Spleen (tissue), 11 donors: ENCODE measurements around the gene FOXL2NB. TPM values are rescaled to one million over a fixed set of nuclear protein-coding genes. Genes with fewer than 3 reads are reported as not detected.

Source experiments
- DNase-seq: peaks from one replicate; pipeline ENCODE4 v3.0.0-alpha.2; 2020
- H3K27ac ChIP-seq, 8 donors: fragments of 200-600 bp; sonication (generic) in 7 of 8; 1 replicate in 4 of 8; 2 replicates in 4 of 8; pipeline versions ENCODE4 v1.5.0 to v1.8.0; 2016 to 2021; ENCODE audit warnings: inconsistent platforms in 4 of 8, mild to moderate bottlenecking in 4 of 8, moderate library complexity in 1 of 8
- H3K27me3 ChIP-seq, 7 donors: fragments of 200-600 bp; sonication (generic) in 6 of 7; replicated peaks in 1 of 7; 1 replicate in 4 of 7; 2 replicates in 3 of 7; pipeline versions ENCODE4 v1.5.0 to v1.8.0; 2016 to 2021; ENCODE audit warnings: inconsistent platforms in 3 of 7, mild to moderate bottlenecking in 1 of 7
- H3K36me3 ChIP-seq, 6 donors: fragments of 200-600 bp; sonication (generic) in 5 of 6; 1 replicate in 4 of 6; 2 replicates in 2 of 6; pipeline versions ENCODE4 v1.5.0 to v1.8.0; 2016 to 2021; ENCODE audit warnings: inconsistent platforms in 2 of 6
- H3K4me1 ChIP-seq, 6 donors: fragments of 200-600 bp; sonication (generic) in 5 of 6; 1 replicate in 3 of 6; 2 replicates in 3 of 6; pipeline versions ENCODE4 v1.5.0 to v1.8.0; 2016 to 2021; ENCODE audit warnings: inconsistent platforms in 3 of 6
- H3K4me3 ChIP-seq, 8 donors: fragments of 200-600 bp; sonication (generic) in 7 of 8; 1 replicate in 4 of 8; 2 replicates in 4 of 8; pipeline versions ENCODE4 v1.5.0 to v1.8.0; 2016 to 2021; ENCODE audit warnings: inconsistent platforms in 4 of 8, mild to moderate bottlenecking in 4 of 8, moderate library complexity in 2 of 8
- H3K9me3 ChIP-seq, 8 donors: fragments of 200-600 bp; sonication (generic) in 7 of 8; 1 replicate in 4 of 8; 2 replicates in 4 of 8; pipeline versions ENCODE4 v1.5.0 to v1.8.0; 2016 to 2021; ENCODE audit warnings: inconsistent platforms in 4 of 8
- CTCF ChIP-seq, 11 experiments: fragments of 200-600 bp in 7 of 11; fragments of 450-650 bp in 4 of 11; sonication (generic) in 4 of 11; IDR thresholded peaks in 8 of 11; conservative IDR thresholded peaks in 3 of 11; 1 replicate in 7 of 11; 2 replicates in 4 of 11; pipeline versions ENCODE4 v1.4.0 to v1.8.0; 2016 to 2021; ENCODE audit warnings: antibody characterized with exemption in 11 of 11, inconsistent platforms in 4 of 11, mild to moderate bottlenecking in 1 of 11
- POLR2A ChIP-seq, 3 donors: fragments of 450-650 bp; IDR thresholded peaks; one replicate each; pipeline ENCODE4 v1.5.1; 2017; ENCODE audit warnings: antibody characterized with exemption in 3 of 3, mild to moderate bottlenecking in 1 of 3
- POLR2AphosphoS5 ChIP-seq, 3 donors: sonication (generic); formaldehyde crosslinking; IDR thresholded peaks; one replicate each; pipeline ENCODE4 v1.5.1; 2017; ENCODE audit warnings: antibody characterized with exemption in 3 of 3
- WGBS, 5 donors: extraction: QIAGEN DNeasy Blood & Tissue Kit in 3 of 5; methylation state at CpG; one replicate each; pipeline versions ENCODE4 v1.1.5 to v1.1.7; 2013 to 2018; 5-methylcytosine and 5-hydroxymethylcytosine counted together
- intact Hi-C: fragments of 100-400 bp; cut with DNase I; formaldehyde crosslinking; loops from one replicate; pipeline ENCODE4 v1.15.0; 2023; ENCODE audit warnings: low total_unique reads
- polyA plus RNA-seq, 3 donors: library from polyadenylated mRNA; stranded (reverse); fragments of 200-250 nt; gene quantifications; one replicate each; pipeline ENCODE4 v1.2.1, GENCODE V29; 2013
- total RNA-seq, 7 donors: library from RNA; depleted of rRNA in 3 of 7; stranded (reverse); fragments of >200 nt in 3 of 7; fragmentation: NEBNext Ultra II Directional in 4 of 7; extraction: Animal tissue kit (Norgen Biotek cat#: 25700) in 4 of 7; gene quantifications; one replicate each; pipeline versions ENCODE4 v1.1.0 to v1.2.1, GENCODE V29; 2016 to 2021
- donor health status: healthy with polysubstance abuse.
- donor health status: DM: no; HTN: no; CAD: no; lungs with moderate emphysema.
- donor health status: DM: no; HTN: no; CAD: no.
- donor health status: Bipolar disorder and iron deficiency.
- donor health status: healthy.
- donor health status: DM: no; HTN: no; CAD: no.
- donor health status: DM: yes; HTN: yes; CAD: no.

Gene FOXL2NB
- total and polyA plus RNA-seq, 10 donors: 0.04 TPM; not detected in 9

DNA sequence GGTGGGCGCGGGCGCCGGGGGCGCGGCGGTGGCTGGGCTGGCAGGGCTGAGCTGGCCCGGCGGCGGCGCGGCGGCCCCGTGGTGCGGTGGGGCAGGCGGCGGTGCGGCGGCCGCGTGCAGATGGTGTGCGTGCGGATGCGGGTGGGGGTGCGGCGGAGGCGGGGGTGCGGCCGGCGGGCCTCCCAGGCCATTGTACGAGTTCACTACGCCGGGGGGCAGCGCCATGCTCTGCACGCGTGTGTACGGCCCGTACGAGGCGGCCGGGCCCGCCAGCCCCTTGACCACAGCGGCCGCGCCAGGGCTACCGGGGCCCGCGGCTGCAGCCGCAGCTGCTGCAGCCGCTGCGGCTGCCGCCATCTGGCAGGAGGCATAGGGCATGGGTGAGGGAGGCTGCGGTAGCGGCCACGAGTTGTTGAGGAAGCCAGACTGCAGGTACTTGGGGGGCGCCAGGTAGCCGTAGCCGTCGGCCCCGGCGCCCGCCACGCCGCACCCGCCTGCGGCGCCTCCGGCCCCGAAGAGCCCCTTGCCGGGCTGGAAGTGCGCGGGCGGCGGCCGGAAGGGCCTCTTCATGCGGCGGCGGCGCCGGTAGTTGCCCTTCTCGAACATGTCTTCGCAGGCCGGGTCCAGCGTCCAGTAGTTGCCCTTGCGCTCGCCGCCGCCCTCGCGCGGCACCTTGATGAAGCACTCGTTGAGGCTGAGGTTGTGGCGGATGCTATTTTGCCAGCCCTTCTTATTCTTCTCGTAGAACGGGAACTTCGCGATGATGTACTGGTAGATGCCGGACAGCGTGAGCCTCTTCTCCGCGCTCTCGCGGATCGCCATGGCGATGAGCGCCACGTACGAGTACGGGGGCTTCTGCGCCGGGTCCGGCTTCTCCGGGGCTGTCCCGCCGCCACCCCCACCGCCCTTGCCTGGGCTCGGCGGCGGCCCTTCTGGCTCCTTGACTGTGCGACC is 1.0 kb upstream of the FOXL2NB start:
- Histone ChIP-seq H3K4me1 (peaks cover 31 to 68% (median 50%) of the 10 kb centered on the region in 6 donors), H3K27me3 (peaks cover 21 to 100% (median 99%) of the 10 kb centered on the region in 7 donors), H3K36me3 (no peaks in the 10 kb centered on the region), H3K27ac (no peak overlapping the region), H3K4me3 (peak overlapping the region; percentile 27 to 68 (median 39)), H3K9me3 (no peaks in the 10 kb centered on the region)
- DNase-seq: peak; percentile 75
- 0 to 5% (median 2%) methylated on average over 25 to 120 of the region's 120 CpGs for WGBS, 5 donors
- TF ChIP-seq POLR2A (IDR thresholded peaks at IDR 0.05) (no peak), POLR2AphosphoS5 (IDR thresholded peaks at IDR 0.05) (no peak), CTCF (IDR thresholded peaks at IDR 0.05 in 8 of 11, conservative IDR thresholded peaks at IDR 0.05 in 3 of 11) (no peak)
- intact Hi-C loops: no loop called here

DNA sequence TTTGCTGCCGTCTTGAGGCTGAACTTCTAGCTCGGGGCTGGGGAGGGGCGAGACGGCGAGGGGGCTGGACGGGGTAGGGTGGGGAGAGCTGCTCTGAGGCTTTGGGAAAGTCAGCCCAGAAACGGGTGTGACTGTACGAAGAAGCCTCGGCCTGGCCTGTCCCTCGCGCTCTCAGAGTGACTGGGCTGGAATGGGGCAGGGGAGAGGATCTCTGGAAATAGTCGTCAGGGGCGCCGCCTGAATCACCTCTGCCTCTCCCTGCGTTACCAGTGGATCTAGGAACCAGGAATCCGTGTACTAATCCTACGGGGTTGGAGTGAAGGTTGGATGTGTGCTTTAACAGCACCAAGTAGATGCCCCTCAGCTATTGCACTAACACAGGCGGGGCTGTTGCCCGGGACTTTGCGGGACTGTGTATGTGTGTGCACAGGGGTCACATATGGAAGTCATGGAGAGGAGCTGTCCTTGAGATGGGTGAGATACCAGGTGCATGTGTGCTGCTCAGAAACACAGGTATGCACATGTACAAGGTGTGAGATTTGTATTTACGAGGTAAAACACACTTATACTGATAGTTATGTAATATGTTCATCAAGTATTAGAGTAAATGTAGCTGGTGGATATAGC is 591 bp downstream of the FOXL2NB start:
- H3K4me3 ChIP-seq: peak overlapping the region in 6 of 8 donors; percentile 30 to 68 (median 40)
- peaks cover 31 to 68% (median 50%) of the 10 kb centered on the region in 6 donors for H3K4me1 ChIP-seq
- peak; percentile 38 for DNase-seq
- H3K9me3 ChIP-seq: no peaks in the 10 kb centered on the region
- WGBS, 5 donors: 17 to 29% (median 24%) methylated on average over 13 to 21 of the region's 21 CpGs
- no peaks in the 10 kb centered on the region for H3K36me3 ChIP-seq
- TF ChIP-seq POLR2A (IDR thresholded peaks at IDR 0.05): no peak
- no peak for TF ChIP-seq CTCF (IDR thresholded peaks at IDR 0.05 in 8 of 11, conservative IDR thresholded peaks at IDR 0.05 in 3 of 11)
- no peak for TF ChIP-seq POLR2AphosphoS5 (IDR thresholded peaks at IDR 0.05)
- H3K27ac ChIP-seq: no peak overlapping the region
- intact Hi-C loops: no loop called here
- peaks cover 21 to 100% (median 90%) of the 10 kb centered on the region in 7 donors for H3K27me3 ChIP-seq

DNA sequence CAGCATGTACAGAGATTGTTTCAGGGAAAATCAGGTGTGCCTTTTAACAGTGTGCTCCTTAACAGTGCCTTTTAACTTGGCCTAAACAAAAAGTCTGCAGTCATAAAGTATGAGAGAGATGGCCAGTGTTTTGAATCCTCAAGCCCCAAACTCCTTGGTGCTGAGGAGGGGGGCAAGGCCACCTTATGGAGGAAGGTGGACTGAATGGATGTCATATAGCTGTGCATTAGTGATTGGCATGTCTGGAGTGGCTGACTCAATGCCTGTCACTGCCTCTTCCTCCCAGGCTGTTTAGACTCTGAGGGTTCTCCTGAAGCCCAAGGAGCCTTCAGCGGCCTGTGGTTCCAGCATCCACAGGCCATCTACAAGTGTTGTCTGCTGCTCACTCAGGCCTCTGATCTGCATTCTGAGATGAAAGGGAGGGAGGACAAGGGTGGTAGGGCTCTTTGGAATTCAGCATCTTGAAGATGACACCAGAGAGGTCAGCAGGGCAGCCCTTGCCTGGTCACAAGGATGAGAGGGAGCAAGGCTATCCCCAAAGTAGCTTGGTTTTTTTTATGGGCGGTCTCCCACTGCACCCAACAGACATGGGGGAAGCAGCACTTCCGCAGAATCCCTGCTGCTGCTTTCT is 1.5 kb downstream of the FOXL2NB start:
- Histone ChIP-seq H3K27ac (no peak overlapping the region), H3K27me3 (peaks cover 14 to 100% (median 82%) of the 10 kb centered on the region in 7 donors), H3K4me3 (no peak overlapping the region), H3K4me1 (peaks cover 31 to 64% (median 50%) of the 10 kb centered on the region in 6 donors), H3K36me3 (no peaks in the 10 kb centered on the region), H3K9me3 (no peaks in the 10 kb centered on the region)
- no peak for DNase-seq
- no peak for TF ChIP-seq POLR2A (IDR thresholded peaks at IDR 0.05)
- TF ChIP-seq CTCF (IDR thresholded peaks at IDR 0.05 in 8 of 11, conservative IDR thresholded peaks at IDR 0.05 in 3 of 11): no peak
- TF ChIP-seq POLR2AphosphoS5 (IDR thresholded peaks at IDR 0.05): no peak
- intact Hi-C loops: no loop called here
- WGBS, 5 donors: 49 to 76% (median 57%) methylated on average over 3 of the region's 3 CpGs
